GM21529 (cell line): ENCODE results near the gene RBMS1.
"Not testable (repeated sequence)": the region's sequence is repeated elsewhere in the genome, so short reads cannot be mapped to it uniquely, and the experiment has no call there.

Source experiments
- ATAC-seq: cut with Tn5 transposase; IDR thresholded peaks from one replicate; pipeline ENCODE4 v1.9.1; 2021; ENCODE audit not compliant: unreplicated experiment

The RBMS1 gene

GRCh38 chr2:160387558-160388262, 105.9 kb downstream of the RBMS1 start:
- no peak for ATAC-seq

- no peak for ATAC-seq
These were observed 108.8 kb downstream of the RBMS1 start for GRCh38 chr2:160384791-160385190.

GRCh38 chr2:160381425-160381951, 112.1 kb downstream of the RBMS1 start:
- ATAC-seq, result no peak

- ATAC-seq, result no peak
These were observed 113.0 kb downstream of the RBMS1 start for GRCh38 chr2:160380611-160381010.

GRCh38 chr2:160380000-160380570, 113.5 kb downstream of the RBMS1 start:
- no peak for ATAC-seq

- no peak for ATAC-seq
These were observed 114.2 kb downstream of the RBMS1 start for GRCh38 chr2:160379399-160379798.

- ATAC-seq, result no peak
These were observed 116.2 kb downstream of the RBMS1 start for GRCh38 chr2:160377204-160377995.

GRCh38 chr2:160376576-160376975, 117.0 kb downstream of the RBMS1 start:
- no peak for ATAC-seq

- ATAC-seq, result no peak
These were observed 117.7 kb downstream of the RBMS1 start for GRCh38 chr2:160375802-160376469.

- no peak for ATAC-seq
These were observed 118.6 kb downstream of the RBMS1 start for GRCh38 chr2:160375037-160375436.

- no peak for ATAC-seq
These were observed 119.9 kb downstream of the RBMS1 start for GRCh38 chr2:160373666-160374065.

- ATAC-seq, result no peak
These were observed 120.3 kb downstream of the RBMS1 start for GRCh38 chr2:160373263-160373662.

GRCh38 chr2:160372585-160372984, 121.0 kb downstream of the RBMS1 start:
- no peak for ATAC-seq

GRCh38 chr2:160372010-160372356, 121.6 kb downstream of the RBMS1 start:
- ATAC-seq, result no peak

GRCh38 chr2:160371251-160372009, 122.2 kb downstream of the RBMS1 start:
- no peak for ATAC-seq

GRCh38 chr2:160368988-160369930, 124.3 kb downstream of the RBMS1 start:
- no peak for ATAC-seq

- no peak for ATAC-seq
These were observed 125.7 kb downstream of the RBMS1 start for GRCh38 chr2:160367887-160368286.

- not testable (repeated sequence) for ATAC-seq
These were observed 126.5 kb downstream of the RBMS1 start for GRCh38 chr2:160367139-160367538.

- no peak for ATAC-seq
These were observed 127.1 kb downstream of the RBMS1 start for GRCh38 chr2:160366474-160366873.
